Suppressor macrophage (primary cell): Measurements from ENCODE around the gene ACKR3.

Experiments
- DNase-seq, 4 experiments: peaks; one replicate each; pipeline ENCODE4 v3.0.0-alpha.2; 2020 to 2022

The ACKR3 gene

DNA sequence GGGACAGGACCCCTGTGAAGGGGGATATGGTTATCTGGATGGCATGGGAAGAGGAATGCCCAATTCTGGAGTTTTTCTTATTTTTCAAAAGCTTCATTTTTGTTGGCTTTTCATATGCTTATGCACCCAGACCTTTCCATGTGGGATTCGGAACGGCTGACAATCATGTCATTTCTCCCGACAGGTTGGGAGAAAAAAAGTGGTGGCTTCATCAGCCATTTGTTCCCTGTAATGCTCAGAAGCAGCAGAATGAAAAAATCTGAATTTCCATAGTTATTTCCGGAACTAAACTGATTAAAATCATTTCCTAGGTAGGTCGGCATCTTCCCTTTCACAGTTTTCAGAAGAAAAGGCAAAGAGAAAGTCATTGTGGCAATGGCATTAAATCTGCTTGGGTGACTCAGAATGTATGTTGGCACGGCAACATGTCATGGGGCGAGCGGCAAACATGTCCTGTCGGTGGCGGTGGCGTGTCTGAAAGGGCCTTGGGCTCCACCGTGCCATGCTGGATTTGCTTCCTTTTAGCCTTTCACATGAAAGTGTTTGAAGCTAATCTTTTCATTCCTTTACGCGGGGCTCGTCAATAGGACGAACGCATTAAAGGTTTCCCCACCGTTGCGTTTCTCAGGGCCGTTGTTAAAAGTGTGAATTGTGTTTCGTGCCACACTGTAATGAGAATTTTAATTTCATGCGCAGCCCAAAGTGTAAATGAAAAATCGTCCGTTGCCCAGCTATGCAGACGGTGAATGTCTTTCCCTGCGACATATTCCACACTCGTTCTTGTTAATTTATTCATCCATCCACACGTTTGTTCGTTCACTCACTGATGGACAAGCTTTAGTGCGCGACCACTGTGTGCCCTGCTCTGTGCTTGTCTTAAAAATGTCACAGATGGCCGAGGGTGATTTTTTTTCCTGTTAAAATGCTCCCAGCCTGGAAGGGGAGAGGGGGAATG lies 18.5 kb downstream of the ACKR3 start:
- DNase-seq, result no peak

- DNase-seq, result no peak
Measured at GRCh38 chr2:236588932-236589592, 19.4 kb downstream of the ACKR3 start.

DNA sequence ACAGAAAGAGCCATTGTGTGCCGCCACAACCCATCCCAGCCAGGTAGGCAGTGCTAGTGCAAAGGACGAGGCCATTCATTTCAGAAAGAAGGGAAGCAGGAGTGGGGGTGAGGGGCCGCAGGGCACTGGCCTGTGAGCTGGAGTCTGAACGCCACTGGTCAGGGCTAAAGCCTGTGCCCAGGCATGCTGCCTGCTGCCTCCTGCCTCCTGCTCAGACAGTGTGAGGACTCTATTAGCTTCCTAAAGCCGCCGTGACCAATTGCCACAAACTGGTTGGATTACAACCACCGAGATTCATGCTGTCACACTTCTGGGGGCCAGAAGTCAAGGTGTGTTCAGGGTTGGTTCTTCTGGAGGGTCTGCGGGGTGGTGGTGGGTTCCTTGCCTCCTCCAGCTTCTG lies 21.2 kb downstream of the ACKR3 start:
- no peak for DNase-seq

GRCh38 chr2:236592821-236593220 lies 23.2 kb downstream of the ACKR3 start:
- no peak for DNase-seq

GRCh38 chr2:236593531-236593930 lies 23.9 kb downstream of the ACKR3 start:
- no peak for DNase-seq

DNA sequence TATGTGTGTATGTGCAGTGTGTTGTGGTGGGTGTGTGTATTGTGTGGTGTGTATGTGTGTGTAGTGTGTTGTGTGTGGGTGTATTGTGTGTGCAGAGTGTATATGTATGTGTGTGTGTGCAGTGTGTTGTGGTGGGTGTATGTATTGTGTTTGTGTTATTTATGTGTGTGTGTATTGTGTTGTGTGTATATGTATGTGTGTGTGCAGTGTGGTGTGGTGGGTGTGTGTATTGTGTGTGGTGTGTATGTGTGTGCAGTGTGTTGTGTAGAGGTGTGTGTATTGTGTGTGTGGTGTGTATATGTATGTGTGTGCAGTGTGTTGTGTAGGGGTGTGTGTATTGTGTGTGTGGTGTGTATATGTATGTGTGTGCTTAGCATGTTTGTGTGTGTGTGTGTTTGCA lies 24.3 kb downstream of the ACKR3 start:
- no peak for DNase-seq

DNA sequence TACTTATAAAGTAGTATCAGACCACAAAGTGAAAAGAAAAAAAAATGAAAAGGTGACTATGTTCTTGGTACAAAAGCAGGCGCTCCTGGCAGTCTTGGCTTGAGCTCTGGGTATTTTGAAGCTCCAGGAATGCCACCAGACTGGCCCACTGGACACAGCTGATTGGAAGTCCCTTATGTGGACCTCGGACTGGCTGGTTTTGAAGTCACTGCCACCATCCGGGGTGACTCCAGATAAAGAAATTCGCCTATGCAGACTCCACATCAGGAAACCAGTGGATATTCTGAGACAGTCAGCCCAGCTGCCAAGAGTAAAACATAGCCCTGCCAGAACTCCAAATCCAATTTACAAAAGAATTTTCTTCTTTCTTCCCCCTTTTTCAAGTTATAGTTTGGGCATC lies 28.0 kb downstream of the ACKR3 start:
- no peak for DNase-seq

GRCh38 chr2:236599059-236599458 lies 29.4 kb downstream of the ACKR3 start:
- DNase-seq, result no peak

- DNase-seq, result no peak
Measured at GRCh38 chr2:236600158-236600557, 30.5 kb downstream of the ACKR3 start.

DNA sequence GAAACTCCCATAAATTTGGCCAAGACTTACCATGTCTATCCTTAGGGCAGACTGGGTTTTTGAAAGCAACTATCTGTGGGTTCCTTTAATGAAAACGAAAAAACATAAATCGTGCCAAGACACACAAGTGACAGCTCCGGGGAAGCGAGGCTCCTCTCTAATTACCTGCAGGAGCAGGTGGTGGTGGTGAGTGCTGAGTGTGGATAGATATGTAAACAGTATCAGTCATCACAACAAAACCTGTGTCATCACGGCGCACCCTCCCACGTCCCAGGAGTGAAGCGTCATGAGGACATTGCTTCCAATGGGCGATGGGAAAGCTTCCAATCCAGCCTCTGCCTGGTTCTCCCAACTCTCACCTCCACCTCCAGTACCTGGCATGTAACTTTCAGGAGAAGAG lies 31.3 kb downstream of the ACKR3 start:
- no peak for DNase-seq

- DNase-seq, result no peak
Measured at GRCh38 chr2:236601316-236602202, 31.9 kb downstream of the ACKR3 start.

DNA sequence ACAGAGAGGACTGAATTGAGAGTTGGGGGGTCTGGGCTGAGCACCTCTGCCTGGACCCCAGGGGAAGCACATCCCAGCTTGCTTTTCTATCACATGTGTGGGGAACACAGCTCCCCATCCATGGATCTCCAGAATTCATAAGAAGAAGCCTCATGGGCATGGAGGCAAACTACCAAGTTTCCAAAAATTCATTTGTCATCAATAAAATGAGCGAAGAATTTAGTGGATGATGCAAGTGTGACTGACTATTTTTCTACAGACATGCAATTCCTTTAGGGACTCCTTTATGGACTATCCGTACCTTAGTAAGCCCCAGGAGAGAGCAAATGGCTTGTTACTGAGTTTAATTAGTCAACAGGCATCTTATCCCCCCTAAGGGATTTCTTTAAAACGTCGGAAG lies 33.1 kb downstream of the ACKR3 start:
- DNase-seq, result no peak

- no peak for DNase-seq
Measured at GRCh38 chr2:236603361-236604015, 33.9 kb downstream of the ACKR3 start.

GRCh38 chr2:236604575-236605344 lies 35.1 kb downstream of the ACKR3 start:
- peak; percentile 33 to 69 (median 64) for DNase-seq

DNA sequence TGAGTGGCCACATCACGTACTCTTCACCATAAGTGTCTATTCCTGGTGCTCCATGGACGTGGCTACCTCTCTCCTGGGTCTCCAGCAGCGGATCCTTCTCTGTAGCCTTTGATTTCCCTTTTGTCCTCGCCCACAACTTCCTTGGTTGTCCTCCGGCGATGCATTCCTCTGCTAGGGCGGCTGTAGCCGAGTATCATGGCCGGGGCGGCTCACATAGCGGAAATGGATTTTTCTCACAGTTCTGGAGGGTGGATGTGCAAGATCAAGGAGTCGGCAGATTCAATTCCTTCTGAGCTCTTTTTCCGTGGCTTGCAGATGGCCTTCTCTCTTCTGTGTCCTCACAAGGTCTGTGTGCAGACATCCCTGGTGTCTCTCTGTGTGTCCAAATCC lies 35.7 kb downstream of the ACKR3 start:
- peak; percentile 20 to 49 (median 46) for DNase-seq

GRCh38 chr2:236606023-236606422 lies 36.4 kb downstream of the ACKR3 start:
- no peak for DNase-seq

DNA sequence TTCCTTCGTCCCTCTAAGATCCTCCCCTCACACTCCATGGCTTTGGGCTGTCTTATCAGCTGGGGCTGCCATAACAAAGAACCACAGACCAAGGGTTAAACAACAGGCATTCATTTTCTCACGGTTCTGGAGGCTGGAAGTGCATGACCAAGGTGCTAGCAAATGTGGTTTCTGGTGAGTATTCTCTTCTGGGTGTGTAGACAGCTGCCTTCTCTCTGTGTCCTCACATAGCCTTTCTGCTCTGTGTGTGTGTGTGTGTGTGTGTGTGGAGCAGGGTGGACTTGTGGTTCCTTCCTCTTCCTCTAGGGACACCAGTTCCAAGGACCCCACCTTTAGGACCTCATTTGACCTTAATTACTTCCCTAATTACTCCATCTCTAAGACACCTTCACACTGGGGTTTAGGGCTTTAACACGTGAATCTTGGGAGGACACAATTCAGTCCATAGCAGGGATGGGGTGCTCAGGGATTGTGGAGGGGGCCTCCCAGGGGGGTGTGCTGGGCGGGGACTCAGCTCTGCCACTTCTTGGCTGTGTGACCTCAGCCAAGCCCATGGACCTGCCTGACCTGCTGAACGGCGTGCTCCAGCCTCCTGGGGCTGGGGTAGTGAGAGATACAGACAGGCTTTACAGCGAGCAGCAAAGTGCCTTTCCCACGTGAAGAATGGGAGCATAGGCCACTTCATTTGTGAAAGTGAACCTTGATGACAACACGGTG lies 38.0 kb downstream of the ACKR3 start:
- peak; percentile 3 to 36 (median 26) for DNase-seq

DNA sequence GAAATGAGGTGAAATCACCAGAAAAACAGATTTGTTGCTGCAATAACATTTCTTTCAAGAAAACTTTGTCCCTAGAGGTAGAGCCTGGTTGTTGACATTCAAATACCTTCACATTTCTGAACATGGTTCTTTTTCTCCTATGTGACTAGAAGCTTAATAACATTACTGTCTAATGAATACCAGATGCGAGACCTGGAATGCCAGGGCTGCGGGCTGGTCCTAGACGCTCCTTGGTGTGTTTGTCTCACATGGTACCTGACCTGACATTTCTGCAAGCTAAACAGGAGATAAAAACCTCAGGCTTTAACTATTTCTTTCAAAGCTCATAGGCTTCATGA lies 38.5 kb downstream of the ACKR3 start:
- no peak for DNase-seq

- no peak for DNase-seq
Measured at GRCh38 chr2:236608710-236609109, 39.1 kb downstream of the ACKR3 start.

- DNase-seq, result no peak
Measured at GRCh38 chr2:236610991-236611821, 41.6 kb downstream of the ACKR3 start.
